ENCODE results near the gene AIG1. TPM values are rescaled to one million over a fixed set of nuclear protein-coding genes. Genes with fewer than 3 reads are reported as not detected.
A peak's percentile ranks its signal among the peaks of the same experiment; 100 is the strongest.

AIG1 gene
- total and polyA plus RNA-seq, 2 donors from 2014 or later, result 57.3 to 146 TPM

DNA sequence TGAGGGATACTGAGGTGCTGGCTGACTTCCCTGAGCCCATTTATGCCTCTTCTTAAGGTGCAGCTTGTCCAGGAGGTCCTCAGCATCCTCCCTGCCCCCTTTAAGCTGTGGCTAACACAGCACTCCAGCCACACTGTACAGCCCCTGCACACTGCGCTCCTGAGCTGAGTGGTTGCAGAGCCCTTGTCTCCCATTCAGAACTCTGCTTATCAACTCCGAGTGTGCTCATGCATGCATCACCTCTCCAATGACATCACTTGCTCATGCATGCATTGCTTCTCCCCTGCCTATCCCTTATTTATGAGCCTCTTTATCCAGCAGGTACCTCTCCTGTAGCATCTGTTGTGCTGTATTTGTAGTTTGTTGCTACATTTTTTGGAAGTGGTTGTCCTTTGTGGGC is 124.6 kb downstream of the AIG1 start:
- Histone ChIP-seq H3K9ac (ENCODE audit: low read length in 3 of 3) (no peak overlapping the region), H3K27me3 (ENCODE audit: control insufficient read depth, insufficient read depth, low read length) (no peaks in the 10 kb centered on the region), H3K9me3 (ENCODE audit: control insufficient read depth in 2 of 3, insufficient read depth in 1 of 3, low read length in 3 of 3) (no peaks in the 10 kb centered on the region), H3K4me1 (ENCODE audit: control insufficient read depth in 2 of 3, insufficient read depth in 2 of 3, low read depth in 1 of 3, low read length in 3 of 3) (no peaks in the 10 kb centered on the region), H3K36me3 (ENCODE audit: control insufficient read depth in 2 of 3, insufficient read depth in 3 of 3, low read length in 3 of 3) (peaks cover 0 to 11% (median 3%) of the 10 kb centered on the region in 3 donors), H3K27ac (ENCODE audit: low read depth in 2 of 2, low read length in 2 of 2) (no peak overlapping the region), H3K4me3 (ENCODE audit: low read length in 3 of 3) (no peak overlapping the region)
- intact Hi-C loops (cut with DNase I), result no loop called here
- FAIRE-seq, result no peak
- no peak for DNase-seq
- TF ChIP-seq, protein P1, sequence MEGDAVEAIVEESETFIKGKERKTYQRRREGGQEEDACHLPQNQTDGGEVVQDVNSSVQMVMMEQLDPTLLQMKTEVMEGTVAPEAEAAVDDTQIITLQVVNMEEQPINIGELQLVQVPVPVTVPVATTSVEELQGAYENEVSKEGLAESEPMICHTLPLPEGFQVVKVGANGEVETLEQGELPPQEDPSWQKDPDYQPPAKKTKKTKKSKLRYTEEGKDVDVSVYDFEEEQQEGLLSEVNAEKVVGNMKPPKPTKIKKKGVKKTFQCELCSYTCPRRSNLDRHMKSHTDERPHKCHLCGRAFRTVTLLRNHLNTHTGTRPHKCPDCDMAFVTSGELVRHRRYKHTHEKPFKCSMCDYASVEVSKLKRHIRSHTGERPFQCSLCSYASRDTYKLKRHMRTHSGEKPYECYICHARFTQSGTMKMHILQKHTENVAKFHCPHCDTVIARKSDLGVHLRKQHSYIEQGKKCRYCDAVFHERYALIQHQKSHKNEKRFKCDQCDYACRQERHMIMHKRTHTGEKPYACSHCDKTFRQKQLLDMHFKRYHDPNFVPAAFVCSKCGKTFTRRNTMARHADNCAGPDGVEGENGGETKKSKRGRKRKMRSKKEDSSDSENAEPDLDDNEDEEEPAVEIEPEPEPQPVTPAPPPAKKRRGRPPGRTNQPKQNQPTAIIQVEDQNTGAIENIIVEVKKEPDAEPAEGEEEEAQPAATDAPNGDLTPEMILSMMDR (IDR thresholded peaks at IDR 0.05; ENCODE audit: borderline replicate concordance, extremely low read depth, insufficient read depth), result no peak

DNA sequence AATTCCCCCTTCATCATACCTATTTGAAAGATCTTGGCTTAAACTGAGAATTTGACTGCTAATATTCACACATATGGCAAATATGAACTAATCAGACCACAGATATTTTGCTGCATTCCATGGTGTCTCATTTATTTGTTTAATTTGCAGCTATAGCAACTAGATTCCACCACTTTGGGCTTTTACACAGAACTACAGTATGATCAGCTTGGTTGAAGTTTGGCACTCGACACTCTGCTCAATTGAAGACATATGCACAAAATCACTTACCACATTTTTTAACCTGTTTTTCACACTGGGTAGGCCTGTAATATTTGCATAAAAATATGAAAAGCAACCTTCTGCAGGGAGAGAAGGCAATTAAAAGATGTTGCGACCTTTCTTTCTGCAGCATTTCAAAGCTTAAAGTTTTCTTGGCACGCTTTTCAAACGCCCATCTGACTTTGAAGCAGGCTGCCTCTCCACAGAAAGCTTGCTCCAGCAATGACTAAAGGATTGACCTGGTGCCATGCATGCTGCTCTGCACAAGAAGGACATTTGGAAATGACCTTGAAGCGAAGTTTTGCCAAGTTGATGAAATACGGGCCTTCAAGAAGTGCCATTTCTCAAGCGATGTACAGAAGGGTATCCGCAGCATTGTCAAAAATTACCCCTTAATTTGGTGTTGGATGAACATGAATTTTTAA is 126.7 kb downstream of the AIG1 start:
- TF ChIP-seq, protein P1 (IDR thresholded peaks at IDR 0.05; ENCODE audit: borderline replicate concordance, extremely low read depth, insufficient read depth), result no peak
- H3K9ac ChIP-seq (ENCODE audit: low read length in 3 of 3), result no peak overlapping the region
- no peak overlapping the region for H3K4me3 ChIP-seq (ENCODE audit: low read length in 3 of 3)
- FAIRE-seq, result no peak
- peak in 1 of 5 donors; percentile 24 for DNase-seq
- H3K27ac ChIP-seq (ENCODE audit: low read depth in 2 of 2, low read length in 2 of 2), result no peak overlapping the region
- peaks cover 0 to 11% (median 3%) of the 10 kb centered on the region in 3 donors for H3K36me3 ChIP-seq (ENCODE audit: control insufficient read depth in 2 of 3, insufficient read depth in 3 of 3, low read length in 3 of 3)
- H3K4me1 ChIP-seq (ENCODE audit: control insufficient read depth in 2 of 3, insufficient read depth in 2 of 3, low read depth in 1 of 3, low read length in 3 of 3), result no peaks in the 10 kb centered on the region
- H3K9me3 ChIP-seq (ENCODE audit: control insufficient read depth in 2 of 3, insufficient read depth in 1 of 3, low read length in 3 of 3), result no peaks in the 10 kb centered on the region
- H3K27me3 ChIP-seq (ENCODE audit: control insufficient read depth, insufficient read depth, low read length), result no peaks in the 10 kb centered on the region
- intact Hi-C loops (cut with DNase I), result no loop called here

DNA sequence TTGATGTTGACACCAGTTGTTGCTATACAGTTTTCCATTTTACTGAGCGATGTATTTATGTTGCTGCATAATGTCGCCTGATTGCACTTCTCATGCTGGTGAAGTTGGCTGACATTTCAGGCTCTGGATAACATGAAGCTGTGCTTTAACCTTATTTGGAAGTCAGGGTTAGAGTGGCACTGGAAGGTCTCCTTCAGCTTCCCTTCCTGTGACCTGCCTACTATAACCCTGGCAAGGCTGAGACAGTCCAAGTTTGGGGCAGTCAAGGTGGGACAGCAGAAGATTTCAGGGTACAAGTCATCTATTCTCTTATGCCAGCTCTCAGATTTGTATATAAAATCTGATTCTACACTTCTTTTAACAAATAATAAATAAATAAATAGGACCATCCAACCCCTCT is 127.6 kb downstream of the AIG1 start:
- Histone ChIP-seq H3K9me3 (ENCODE audit: control insufficient read depth in 2 of 3, insufficient read depth in 1 of 3, low read length in 3 of 3) (no peaks in the 10 kb centered on the region), H3K9ac (ENCODE audit: low read length in 3 of 3) (no peak overlapping the region), H3K27me3 (ENCODE audit: control insufficient read depth, insufficient read depth, low read length) (no peaks in the 10 kb centered on the region), H3K36me3 (ENCODE audit: control insufficient read depth in 2 of 3, insufficient read depth in 3 of 3, low read length in 3 of 3) (peaks cover 0 to 11% (median 3%) of the 10 kb centered on the region in 3 donors), H3K27ac (ENCODE audit: low read depth in 2 of 2, low read length in 2 of 2) (no peak overlapping the region), H3K4me1 (ENCODE audit: control insufficient read depth in 2 of 3, insufficient read depth in 2 of 3, low read depth in 1 of 3, low read length in 3 of 3) (no peaks in the 10 kb centered on the region), H3K4me3 (ENCODE audit: low read length in 3 of 3) (no peak overlapping the region)
- DNase-seq (no peak), FAIRE-seq (no peak)
- intact Hi-C loops (cut with DNase I), result no loop called here
- TF ChIP-seq, protein P1 (IDR thresholded peaks at IDR 0.05; ENCODE audit: borderline replicate concordance, extremely low read depth, insufficient read depth), result no peak
